CD4-positive, alpha-beta T cell treated with Interleukin-17A for 4 hours (primary cell): ENCODE results near the gene RAPGEF2.
"Not testable (repeated sequence)": the region's sequence is repeated elsewhere in the genome, so short reads cannot be mapped to it uniquely, and the experiment has no call there.

Source experiments
- DNase-seq: peaks from one replicate; pipeline ENCODE4 v3.0.0-alpha.2; 2020; ENCODE audit warnings: mixed read lengths

The RAPGEF2 gene

GRCh38 chr4:159169404-159170302, 66.8 kb downstream of the RAPGEF2 start:
- no peak for DNase-seq

DNA sequence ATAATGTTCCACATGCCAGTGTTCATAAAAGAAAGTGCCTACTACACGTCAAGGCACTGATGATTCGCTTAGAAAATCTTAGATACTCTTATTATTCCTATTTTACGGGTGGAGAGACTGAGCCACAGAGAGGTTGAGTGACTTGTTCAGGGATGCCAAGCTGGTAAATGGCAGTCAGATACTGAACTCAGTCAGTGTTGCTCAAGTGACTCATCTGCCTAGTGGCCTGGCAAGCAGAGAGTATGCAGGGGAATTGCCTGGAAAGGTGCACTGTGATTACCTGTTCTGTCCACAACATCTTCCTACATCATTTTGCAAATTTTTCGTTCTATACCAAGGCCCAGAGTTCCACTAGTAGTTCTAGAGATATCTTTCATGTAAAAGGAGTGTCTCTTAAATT, 68.4 kb downstream of the RAPGEF2 start:
- no peak for DNase-seq

GRCh38 chr4:159173886-159174285, 71.0 kb downstream of the RAPGEF2 start:
- DNase-seq: no peak

GRCh38 chr4:159174645-159175084, 71.8 kb downstream of the RAPGEF2 start:
- DNase-seq: no peak

DNA sequence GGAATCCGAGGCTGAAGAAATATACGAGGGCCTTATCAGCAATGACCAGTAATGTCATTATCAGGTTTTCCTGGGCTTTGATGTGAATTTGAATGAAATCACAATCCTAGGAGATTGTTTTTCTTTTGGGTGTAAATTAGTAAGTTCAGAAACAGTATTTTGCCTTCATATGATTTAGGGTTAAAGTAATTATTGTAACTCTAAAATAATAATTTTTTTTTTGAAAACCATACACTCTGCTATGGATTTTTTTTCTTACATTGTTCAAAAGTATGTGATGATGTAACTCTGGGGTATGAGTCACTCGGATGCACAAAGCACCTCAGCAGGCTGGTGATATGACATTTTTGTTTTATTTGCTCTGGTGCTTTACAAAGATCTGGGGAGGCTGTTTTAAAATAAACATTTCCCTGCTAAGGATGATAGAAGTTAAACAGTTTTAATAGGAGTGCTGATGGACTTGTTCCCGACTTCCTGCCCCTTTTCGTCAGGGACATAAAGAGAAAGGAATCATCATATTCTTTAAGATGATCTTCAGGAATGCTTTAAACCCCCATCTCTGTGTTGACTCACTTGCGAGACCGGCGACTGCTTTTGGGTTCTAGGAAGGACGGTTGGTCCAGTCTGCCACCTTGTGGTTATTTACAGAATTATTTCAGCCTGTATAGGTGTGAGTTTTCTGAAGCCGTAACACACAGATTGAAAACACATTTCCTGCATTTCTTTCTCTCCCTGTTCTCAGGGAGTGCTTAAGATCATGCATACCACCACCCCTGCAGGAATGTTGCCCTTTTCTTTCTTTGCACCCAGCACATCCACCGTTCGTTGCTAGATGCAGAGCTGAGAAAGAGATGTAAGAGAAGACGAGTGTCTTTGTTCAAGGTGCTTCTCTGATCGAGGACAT, 72.5 kb downstream of the RAPGEF2 start:
- peak; percentile 66 for DNase-seq

DNA sequence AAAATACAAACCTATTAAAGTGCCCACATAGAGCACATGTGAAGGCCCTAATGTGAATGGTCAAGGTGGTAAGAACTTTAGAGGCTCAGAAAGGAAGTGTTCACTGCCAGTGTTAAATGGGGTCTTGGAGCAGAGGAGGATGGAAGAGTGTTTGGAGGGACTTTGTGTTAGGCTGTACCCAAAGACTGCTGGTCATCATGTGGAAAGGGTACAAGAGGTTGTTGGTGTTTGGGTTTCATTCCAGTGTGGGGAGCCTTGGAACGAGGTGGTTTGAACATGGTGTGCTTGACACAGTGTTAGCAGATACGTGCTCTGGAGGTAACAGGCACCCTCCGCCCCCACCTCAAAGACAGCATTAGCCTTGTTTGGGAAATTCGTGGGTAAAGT, 73.1 kb downstream of the RAPGEF2 start:
- DNase-seq: no peak

DNA sequence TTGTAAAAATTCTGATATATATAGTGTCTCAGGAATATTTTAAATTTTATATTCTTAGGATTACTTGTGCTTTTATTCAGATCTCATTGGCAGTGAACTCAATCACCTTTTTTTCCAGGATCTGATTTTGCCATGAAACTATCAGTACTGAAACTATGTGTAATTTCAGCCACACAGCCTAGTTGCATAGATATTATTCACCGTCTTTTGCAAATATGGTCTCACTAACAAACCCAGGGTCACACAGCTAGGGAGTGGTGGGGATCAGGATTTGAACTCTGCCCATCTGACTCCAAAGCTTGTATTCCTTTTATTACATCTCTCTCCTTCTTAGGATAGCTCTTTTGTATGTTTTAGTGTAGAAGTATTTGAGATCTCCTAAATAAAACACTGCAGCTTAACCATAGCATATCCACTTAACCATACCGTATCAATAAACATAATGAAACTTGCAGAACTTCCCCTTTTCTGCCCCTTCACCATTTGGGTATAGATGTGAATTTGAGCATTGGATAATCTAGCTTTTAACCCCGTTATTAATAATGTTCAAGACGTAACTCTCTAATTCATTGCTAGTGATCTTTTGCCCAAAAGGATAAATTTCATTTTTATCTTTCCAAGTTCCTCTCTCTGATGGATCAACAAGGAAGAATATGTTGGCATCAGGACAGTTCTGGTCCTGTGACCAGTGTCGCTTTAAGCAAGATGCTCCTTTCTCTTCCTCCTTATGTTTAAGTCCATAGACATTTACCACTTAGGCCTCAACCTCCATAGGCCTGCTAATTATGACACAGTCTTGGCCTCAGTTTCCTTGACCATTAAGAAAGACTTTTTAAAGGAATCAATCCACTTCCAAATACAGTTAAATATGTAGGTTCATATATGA, 74.6 kb downstream of the RAPGEF2 start:
- DNase-seq: no peak

DNA sequence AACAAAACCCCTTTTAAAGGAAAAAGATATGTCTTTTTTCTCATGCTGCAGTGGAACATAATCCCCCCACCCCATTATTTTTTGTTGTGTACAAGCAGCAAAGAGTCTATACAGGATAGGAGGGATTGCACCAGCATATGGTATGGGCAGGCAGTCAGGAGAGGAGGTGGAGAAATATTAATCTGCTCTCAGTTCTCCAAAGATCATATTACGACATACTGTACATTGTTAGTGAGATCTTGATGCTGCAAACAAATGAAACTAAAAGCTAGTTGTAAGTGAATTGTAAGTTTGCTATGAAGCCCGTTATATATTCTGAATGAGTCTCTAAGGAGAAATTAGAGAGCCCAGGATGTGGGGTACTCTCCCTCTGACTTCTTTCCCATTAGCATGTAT, 75.3 kb downstream of the RAPGEF2 start:
- no peak for DNase-seq

- DNase-seq: no peak
These were observed 76.4 kb downstream of the RAPGEF2 start for GRCh38 chr4:159178979-159179969.

GRCh38 chr4:159183885-159184605, 81.2 kb downstream of the RAPGEF2 start:
- DNase-seq: not testable (repeated sequence)

GRCh38 chr4:159185591-159186023, 82.7 kb downstream of the RAPGEF2 start:
- DNase-seq: no peak

- no peak for DNase-seq
These were observed 85.8 kb downstream of the RAPGEF2 start for GRCh38 chr4:159188646-159189045.

DNA sequence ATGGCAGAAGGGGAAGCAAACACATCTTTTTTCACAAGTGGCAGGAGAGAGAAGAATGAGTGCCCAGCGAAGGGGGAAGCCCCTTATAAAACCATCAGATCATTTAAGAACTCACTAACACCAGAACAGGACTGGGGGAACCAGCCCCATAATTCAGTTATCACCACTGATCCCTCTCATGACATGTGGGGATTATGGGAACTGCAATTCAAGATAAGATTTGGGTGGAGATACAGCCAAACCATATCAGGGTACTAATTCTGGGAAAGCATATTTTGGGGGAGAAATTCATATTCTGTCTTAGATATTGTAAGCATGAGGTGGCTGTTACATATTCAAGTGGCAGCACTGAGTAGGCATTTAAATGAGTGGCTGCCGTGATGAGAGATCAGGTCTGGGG, 87.8 kb downstream of the RAPGEF2 start:
- no peak for DNase-seq

DNA sequence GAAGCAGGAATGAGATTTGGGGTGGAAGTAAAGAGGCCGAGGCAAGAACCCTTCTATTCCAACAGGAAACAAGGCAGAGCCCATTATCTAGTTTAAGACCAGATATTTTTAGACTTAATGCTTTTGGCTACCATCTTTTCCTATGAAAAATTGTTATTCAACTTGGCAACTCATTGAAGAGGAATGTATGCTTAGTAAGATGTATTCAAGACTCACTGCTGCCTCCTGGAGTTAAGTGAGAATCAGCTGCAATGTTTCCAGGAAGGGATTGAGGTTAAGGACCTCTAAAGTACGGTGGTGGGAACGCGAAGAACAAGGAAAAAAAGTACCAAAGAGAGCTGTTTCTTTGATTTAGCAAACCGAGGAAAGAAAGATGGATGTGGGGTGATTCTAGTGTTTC, 89.1 kb downstream of the RAPGEF2 start:
- no peak for DNase-seq

GRCh38 chr4:159193046-159193620, 90.3 kb downstream of the RAPGEF2 start:
- DNase-seq: no peak

- no peak for DNase-seq
These were observed 92.5 kb downstream of the RAPGEF2 start for GRCh38 chr4:159195361-159195769.

DNA sequence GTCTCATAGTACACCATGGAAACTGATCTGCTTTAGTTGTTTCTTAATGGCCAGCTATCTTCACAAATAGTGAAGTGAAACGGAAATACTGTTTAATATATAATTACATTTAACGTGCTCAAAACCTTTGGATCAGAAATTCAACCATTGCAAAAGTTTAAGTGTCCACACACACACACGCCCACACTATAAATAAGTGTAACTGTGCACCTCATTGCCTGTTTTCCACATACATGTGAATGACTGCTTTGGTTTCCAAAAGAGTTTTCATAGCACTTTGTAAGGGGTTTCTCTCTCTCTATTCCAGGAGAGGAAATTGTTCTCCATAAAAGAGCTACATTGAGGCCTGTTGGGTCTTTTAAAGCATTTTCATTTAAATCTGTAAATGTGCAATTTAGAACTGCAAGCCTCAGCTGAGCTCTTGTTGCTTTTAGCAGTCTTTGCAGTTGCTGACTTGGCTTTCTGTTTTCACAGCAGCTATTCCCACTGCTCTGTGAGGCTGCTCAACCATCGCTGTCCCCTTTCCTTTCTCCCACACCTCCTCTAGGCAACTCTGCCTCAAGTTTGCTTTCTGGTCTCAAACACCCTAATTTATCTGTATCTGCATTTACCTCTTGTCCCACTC, 94.5 kb downstream of the RAPGEF2 start:
- DNase-seq: no peak

GRCh38 chr4:159197885-159198269, 95.0 kb downstream of the RAPGEF2 start:
- no peak for DNase-seq

DNA sequence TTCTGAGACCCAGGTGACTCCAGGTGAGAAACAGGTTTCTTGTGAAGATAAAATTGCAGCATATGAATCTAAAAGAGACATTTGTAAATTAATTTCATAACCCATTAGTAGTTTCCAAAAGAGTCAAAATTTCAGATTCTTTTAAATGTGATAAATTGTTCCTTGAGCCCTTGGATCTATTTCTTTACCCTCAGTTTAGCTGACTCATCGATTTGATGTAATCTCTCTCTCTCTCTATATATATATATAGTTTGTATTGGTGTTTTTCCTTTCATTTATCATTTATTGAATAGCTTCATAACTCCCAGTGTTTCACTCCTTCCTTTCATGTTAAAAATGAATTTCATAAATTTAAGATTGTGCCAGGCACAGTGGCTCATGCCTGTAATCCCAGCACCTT, 96.9 kb downstream of the RAPGEF2 start:
- DNase-seq: no peak

DNA sequence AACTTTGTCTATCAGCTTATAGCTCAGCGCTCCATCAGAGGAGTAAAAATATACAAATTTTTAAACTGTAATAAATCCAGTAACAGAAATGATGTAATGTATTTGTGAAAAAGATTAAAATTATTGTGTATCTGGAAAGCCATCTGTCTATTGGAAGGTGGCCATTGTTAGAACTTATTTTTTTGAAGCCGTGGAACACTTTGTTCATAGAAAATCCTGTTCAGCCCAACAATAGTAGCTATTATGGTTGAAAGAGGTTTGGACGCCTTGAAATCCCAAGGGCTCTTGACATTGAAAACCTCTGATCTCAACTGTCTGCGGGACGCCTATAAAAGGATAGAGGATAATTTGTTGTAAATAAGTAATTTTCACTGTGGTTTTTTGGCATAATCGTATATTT, 98.3 kb downstream of the RAPGEF2 start:
- no peak for DNase-seq
